GM12878 (cell line): ENCODE results near the gene OGFOD3. TPM values are rescaled to one million over a fixed set of nuclear protein-coding genes. Genes with fewer than 3 reads are reported as not detected.
A peak's percentile ranks its signal among the peaks of the same experiment; 100 is the strongest.

Experiments
- CBX3 ChIP-seq: fragments of 200-600 bp; sonication (generic); IDR thresholded peaks from 2 replicates; pipeline ENCODE4 v1.6.1; 2016; ENCODE audit warnings: low read depth, borderline replicate concordance
- CUX1 ChIP-seq: IDR thresholded peaks from 2 replicates; pipeline ENCODE4 v1.6.1; 2012; ENCODE audit warnings: improper control_type of control experiment, low read depth, low read length; ENCODE audit not compliant: insufficient replicate concordance
- EGR1 ChIP-seq, 2 experiments: IDR thresholded peaks; 1 replicate in 1 of 2; 2 replicates in 1 of 2; pipeline ENCODE4 v1.6.1; 2011 to 2012; ENCODE audit warnings: low read depth in 2 of 2, low read length in 2 of 2, borderline replicate concordance in 1 of 2, mild to moderate bottlenecking in 1 of 2, moderate library complexity in 1 of 2
- GATAD2B ChIP-seq: fragments of 450-650 bp; conservative IDR thresholded peaks from 2 replicates; pipeline ENCODE4 v1.6.1; 2017; ENCODE audit warnings: low read depth, mild to moderate bottlenecking, moderate library complexity
- HCFC1 ChIP-seq: fragments of 150-350 bp; IDR thresholded peaks from 2 replicates; pipeline ENCODE4 v1.6.1; 2014; ENCODE audit warnings: low read length
- KDM1A ChIP-seq: fragments of 200-600 bp; sonication (generic); IDR thresholded peaks from 2 replicates; pipeline ENCODE4 v1.6.1; 2016; ENCODE audit warnings: borderline replicate concordance
- MLLT1 ChIP-seq: fragments of 450-650 bp; IDR thresholded peaks from 2 replicates; pipeline ENCODE4 v1.6.1; 2016; ENCODE audit warnings: mild to moderate bottlenecking
- NFIC ChIP-seq: IDR thresholded peaks from 2 replicates; pipeline ENCODE4 v1.6.1; 2012; ENCODE audit warnings: low read depth, mild to moderate bottlenecking, inconsistent platforms, low read length, moderate library complexity
- NFXL1 ChIP-seq: fragments of 450-650 bp; IDR thresholded peaks from 2 replicates; pipeline ENCODE4 v1.6.1; 2017; ENCODE audit warnings: antibody characterized with exemption, mild to moderate bottlenecking, borderline replicate concordance
- NR2C1 ChIP-seq: fragments of 450-650 bp; IDR thresholded peaks from 2 replicates; pipeline ENCODE4 v1.6.1; 2017; ENCODE audit warnings: antibody characterized with exemption, mild to moderate bottlenecking, moderate library complexity
- SKIL ChIP-seq: fragments of 450-650 bp; IDR thresholded peaks from 2 replicates; pipeline ENCODE4 v1.6.1; 2017; ENCODE audit warnings: mild to moderate bottlenecking, low read depth, inconsistent platforms; ENCODE audit not compliant: poor library complexity, severe bottlenecking
- TARDBP ChIP-seq: IDR thresholded peaks from 2 replicates; pipeline ENCODE4 v1.6.1; 2016; ENCODE audit warnings: borderline replicate concordance
- TCF12 ChIP-seq: IDR thresholded peaks from 2 replicates; pipeline ENCODE4 v1.6.1; 2011; ENCODE audit warnings: low read depth, mild to moderate bottlenecking, low read length
- ZBTB33 ChIP-seq: fragments of 450-650 bp; IDR thresholded peaks from 2 replicates; pipeline ENCODE4 v1.6.1; 2017; ENCODE audit warnings: mild to moderate bottlenecking
- polyA plus RNA-seq, 11 experiments: library from polyadenylated mRNA; depleted of rRNA in 4 of 11; unstranded in 6 of 11; stranded (reverse) in 5 of 11; fragments of >200 nt; fragmentation: Nextera tagmentation in 4 of 11; fragmentation: Illumina TruSeq in 1 of 11; extraction: Ambion mirVana in 4 of 11; extraction: Trizol in 1 of 11; gene quantifications; 1 replicate in 1 of 11; 2 replicates in 10 of 11; pipeline versions ENCODE4 v1.2.1 to v1.2.3, GENCODE V29; 2011 to 2016; ENCODE audit warnings: inconsistent platforms in 2 of 11, missing spikeins in 2 of 11, low read depth in 1 of 11
- total RNA-seq, 4 experiments: library from RNA; depleted of rRNA in 3 of 4; stranded (reverse); fragments of >200 nt in 3 of 4; fragmentation: Illumina TruSeq in 1 of 4; extraction: Trizol in 1 of 4; gene quantifications; 2 replicates each; pipeline versions ENCODE4 v1.2.1 to v1.2.3, GENCODE V29; 2013 to 2021

The OGFOD3 gene
- total and polyA plus RNA-seq, 10 of the 15 experiments (the other 5 are each of a cell fraction or from before 2014, with no cell fraction given) = 0.48 to 28.4 (median 18.3) TPM

- TF ChIP-seq ZBTB33 = 0 out of 2 replicates have a peak, but pooled peaks have one; percentile 26
- TF ChIP-seq GATAD2B = no peak
- TF ChIP-seq TCF12 = 0 out of 2 replicates have a peak, but pooled peaks have one; percentile 30
- no peak; the same call in 1 of the 2 replicates for TF ChIP-seq NFIC
- TF ChIP-seq KDM1A = no peak
- TF ChIP-seq MLLT1 = peak; percentile 97
- no peak for TF ChIP-seq EGR1 (IDR thresholded peaks at IDR 0.05; ENCODE audit: borderline replicate concordance in 1 of 2, low read depth in 2 of 2, low read length in 2 of 2)
- TF ChIP-seq CBX3 = no peak
- TF ChIP-seq TARDBP = no peak
- TF ChIP-seq NFXL1 = no peak
- TF ChIP-seq CUX1 = peak; percentile 28
- no peak for TF ChIP-seq HCFC1
- peak; percentile 32 for TF ChIP-seq SKIL
- no peak for TF ChIP-seq NR2C1
Measured at GRCh38 chr17:82457073-82457928, 38.9 kb upstream of the OGFOD3 start (continued).
